Hematopoietic multipotent progenitor cell treated with erythropoietin and hydrocortisone succinate and interleukin-3 and kit ligand, for 4 days (in vitro differentiated cells): ENCODE data around the gene DUSP28.
A peak's percentile ranks its signal among the peaks of the same experiment; 100 is the strongest.

ENCODE experiments used
- DNase-seq: peaks from one replicate; pipeline ENCODE4 v3.0.0-alpha.2; 2015

The DUSP28 gene

DNA sequence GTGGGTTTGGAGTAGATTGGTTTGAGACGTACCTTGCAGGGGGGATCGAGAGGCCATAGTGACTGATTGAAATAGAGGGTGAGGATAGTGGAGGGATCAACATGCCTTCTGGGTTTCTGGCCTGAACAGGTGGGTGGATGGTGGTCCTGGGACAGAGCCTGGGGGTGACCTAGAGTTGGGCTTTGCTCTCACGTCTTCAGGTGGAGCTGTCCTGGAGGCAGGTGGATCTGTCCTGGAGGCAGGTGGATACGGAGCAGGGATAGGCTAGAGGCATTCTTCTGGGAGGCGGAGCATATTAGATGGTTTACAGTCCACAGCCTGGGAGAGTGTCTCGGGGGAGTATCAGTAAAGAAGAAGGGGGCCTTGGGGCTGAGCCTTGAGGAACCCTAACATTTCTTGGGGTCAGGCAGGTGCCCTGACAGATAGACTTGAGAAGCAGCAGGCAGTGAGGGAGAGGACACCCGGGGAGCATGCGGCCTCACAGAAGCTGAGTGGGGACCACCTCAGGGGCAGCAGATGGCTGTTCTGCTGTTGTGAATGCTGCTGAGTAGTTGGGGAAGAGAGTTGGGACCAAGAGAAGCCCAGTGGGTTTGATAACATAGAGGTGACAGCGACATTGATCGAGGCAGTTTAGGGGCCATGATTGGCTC is 28.0 kb downstream of the DUSP28 start:
- no peak for DNase-seq

DNA sequence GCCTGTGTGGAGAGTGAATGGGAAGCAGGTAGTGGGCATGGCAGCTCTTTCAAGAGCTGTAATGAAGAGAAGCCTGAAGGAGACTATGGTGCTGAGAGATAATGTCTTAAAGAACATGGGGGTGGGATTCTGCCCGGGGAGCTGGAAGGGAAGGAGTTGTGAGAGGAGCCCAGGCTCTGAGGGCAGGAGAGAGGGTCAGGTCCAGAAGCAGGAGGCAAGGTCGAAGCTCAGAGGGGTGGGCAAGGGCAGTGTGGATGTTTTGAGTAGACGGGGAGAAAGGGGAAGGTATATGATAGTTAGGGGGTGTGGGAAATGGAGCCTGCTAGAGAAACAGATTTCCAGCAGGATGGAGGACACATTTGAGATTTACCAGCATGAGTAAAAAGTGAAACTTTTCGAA is 28.5 kb downstream of the DUSP28 start:
- no peak for DNase-seq

DNA sequence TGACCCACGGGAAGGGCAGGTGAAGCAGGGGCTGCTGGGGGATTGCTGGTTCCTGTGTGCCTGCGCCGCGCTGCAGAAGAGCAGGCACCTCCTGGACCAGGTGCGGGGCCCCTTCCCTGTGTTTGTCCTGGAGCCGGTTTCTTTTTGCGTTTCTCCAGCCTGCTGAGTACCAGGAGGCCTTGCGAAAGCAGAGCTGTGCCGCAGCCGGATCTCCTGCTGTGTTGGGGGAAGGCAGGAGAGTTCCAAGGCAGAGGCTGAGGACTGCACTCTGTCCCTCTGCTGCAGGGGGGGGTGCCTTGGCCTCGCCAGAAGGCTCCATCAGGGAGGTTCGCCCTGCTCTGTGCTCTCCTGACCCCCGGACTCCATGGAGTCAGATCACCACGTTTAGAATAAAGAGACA is 29.2 kb downstream of the DUSP28 start:
- no peak for DNase-seq

DNA sequence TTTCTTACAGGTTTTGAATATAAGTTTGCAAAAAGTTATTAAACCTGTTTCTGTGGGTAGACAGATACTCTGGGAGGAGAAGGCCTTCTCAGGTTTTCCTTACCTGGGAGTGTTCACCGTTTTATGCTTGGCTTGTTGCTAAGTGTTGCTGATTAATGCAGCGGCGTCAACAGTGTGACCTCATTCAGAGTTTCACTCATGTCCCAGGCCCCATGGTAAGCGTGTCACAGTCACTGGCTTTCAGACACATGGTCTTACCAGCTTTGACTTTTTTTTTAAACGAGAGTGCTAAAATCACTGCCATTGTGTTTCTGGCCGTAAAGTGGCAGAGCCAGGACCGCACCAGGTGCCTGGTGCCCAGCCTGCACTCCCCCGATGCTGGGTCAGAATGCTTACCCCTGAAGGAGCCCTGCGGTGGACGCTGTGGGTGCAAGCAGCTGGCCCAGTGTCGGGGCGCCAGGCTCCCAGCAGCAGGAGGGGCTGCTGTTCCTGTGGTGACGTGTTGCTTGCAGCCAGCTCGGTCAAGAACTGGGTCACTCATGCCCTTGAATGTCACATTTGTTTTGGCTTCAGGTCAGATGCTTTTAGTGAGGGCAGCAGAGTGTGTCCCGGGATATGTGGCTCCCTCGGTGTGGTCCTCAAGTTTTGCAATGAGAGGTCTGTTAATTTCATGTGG is 29.8 kb downstream of the DUSP28 start:
- DNase-seq: no peak

DNA sequence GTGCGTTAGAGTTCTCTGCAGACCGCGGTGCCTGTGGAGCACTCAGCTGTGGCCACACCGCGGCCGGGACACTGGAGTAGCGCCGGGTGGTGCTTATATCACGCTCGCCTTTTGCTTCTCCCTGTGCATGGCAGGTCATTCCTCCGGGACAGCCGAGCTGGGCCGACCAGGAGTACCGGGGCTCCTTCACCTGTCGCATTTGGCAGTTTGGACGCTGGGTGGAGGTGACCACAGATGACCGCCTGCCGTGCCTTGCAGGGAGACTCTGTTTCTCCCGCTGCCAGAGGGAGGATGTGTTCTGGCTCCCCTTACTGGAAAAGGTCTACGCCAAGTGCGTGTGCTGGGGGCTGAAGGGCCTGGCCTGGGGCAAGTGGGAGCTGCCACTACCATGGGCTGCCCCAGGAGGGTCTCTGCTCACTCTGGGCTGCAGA is 30.5 kb downstream of the DUSP28 start:
- DNase-seq: no peak

DNA sequence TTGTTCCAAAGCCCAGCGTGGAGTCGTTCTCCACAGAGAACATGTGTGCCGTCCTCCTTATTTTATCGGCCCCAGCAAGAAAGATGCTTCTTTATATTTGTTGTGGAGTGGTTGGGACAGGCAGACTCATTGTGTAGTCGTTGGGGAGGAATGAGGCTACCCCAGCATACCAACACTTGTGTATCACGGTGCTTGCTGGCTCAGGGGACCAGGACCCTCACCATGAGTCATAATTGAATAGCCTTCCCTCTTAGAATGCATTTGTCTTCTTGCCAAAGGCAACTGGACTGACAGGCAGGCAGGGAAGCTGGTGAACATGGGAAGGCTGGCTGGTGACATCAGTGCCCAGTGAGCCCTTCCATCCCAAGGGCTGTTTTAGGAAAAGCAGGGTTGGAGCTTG is 31.1 kb downstream of the DUSP28 start:
- no peak for DNase-seq

DNA sequence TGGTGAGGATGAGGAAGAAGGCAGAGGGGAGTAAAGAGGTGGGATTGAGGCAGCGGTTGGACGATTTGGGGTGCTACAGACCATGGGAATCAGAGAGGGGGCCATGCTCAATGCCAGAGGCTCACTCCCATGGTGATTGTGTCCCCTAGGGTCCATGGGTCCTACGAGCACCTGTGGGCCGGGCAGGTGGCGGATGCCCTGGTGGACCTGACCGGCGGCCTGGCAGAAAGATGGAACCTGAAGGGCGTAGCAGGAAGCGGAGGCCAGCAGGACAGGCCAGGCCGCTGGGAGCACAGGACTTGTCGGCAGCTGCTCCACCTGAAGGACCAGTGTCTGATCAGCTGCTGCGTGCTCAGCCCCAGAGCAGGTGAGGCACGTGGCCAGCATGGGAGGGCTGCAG is 31.6 kb downstream of the DUSP28 start:
- DNase-seq: no peak

DNA sequence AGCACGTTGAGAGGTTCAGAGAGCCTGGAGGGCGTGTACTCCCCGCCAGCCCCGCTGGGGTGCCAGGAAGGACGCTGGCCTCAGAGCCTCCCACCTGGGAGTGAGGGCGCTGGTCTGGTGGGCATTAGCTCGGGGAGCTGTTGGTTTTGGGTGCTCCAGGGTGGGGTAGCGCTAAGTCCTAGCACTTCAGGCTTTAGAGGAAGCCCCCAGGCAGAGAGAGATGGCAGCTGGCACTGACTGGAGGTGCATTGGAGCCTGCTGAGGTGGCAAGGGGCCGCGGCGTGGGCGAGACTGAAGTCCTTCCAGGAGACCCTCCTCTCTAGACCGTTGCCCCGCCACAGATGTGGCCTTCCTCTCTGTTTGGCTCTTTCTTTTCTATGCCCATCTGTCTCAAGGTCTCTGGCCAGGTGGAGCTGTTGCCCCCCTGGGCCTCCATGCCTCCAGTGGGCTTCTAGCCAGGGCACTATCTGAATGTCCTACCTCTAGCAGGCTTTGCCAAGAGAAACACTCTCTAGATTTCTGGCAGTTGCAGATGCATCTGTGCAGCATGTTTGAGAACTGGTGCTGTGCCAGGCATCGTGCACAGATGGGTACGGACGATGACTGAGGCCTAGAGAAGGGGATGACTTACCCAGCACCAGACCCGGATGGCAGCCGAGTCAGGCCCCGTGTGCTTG is 33.0 kb downstream of the DUSP28 start:
- DNase-seq: no peak

DNA sequence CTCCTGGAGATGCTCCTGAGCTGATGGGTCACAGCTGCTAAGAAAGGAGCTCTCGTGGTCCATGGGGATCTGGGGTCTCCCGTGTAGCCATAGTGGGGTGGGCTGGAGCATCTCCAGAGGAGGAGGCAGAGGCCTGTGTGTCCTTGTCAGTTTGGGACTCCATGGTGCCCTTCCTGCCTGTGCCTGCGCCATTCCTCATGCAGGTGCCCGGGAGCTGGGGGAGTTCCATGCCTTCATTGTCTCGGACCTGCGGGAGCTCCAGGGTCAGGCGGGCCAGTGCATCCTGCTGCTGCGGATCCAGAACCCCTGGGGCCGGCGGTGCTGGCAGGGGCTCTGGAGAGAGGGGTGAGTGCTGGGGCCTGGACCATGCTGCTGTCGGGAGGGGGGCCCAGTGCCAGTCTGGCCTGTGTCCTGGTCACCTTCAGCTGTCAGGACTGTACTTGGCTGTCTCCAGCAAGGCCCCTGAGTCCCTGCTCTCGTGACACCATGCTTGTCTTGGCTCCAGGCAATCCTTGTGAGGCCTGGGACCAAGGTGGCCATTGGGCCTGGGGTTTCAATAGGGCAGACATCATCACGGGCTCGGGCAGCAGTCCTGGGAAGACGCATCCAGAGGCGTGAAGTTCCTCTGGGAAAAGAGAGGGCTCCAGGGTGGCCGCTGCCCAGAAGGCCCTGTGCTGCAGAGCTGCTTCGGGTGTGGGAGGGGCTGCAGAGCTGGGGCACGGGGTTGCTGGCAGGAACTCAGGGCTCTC is 33.7 kb downstream of the DUSP28 start:
- no peak for DNase-seq

DNA sequence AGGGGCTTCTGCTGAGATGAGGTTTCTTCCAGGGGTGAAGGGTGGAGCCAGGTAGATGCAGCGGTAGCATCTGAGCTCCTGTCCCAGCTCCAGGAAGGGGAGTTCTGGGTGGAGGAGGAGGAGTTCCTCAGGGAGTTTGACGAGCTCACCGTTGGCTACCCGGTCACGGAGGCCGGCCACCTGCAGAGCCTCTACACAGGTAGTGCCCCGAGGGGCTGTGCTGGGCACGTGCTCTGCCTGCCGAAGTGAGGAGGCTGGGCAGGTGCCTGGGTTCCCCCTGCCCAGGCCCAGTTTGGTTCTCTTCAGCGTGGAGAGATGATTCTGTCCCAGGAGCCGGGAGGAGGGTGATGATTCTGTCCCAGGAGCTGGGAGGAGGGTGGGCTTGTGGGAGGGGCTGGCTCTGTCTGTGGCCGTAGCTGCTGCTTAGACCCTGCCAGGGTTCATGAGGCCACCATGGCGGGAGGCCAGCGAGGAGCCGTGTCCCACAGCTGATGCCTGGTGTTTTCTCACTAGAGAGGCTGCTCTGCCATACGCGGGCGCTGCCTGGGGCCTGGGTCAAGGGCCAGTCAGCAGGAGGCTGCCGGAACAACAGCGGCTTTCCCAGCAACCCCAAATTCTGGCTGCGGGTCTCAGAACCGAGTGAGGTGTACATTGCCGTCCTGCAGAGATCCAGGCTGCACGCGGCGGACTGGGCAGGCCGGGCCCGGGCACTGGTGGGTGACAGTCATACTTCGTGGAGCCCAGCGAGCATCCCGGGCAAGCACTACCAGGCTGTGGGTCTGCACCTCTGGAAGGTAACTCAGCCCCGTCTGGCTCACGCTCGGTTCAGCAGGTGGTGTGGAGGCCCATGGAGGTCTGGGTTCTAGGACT is 34.6 kb downstream of the DUSP28 start:
- DNase-seq: no peak

DNA sequence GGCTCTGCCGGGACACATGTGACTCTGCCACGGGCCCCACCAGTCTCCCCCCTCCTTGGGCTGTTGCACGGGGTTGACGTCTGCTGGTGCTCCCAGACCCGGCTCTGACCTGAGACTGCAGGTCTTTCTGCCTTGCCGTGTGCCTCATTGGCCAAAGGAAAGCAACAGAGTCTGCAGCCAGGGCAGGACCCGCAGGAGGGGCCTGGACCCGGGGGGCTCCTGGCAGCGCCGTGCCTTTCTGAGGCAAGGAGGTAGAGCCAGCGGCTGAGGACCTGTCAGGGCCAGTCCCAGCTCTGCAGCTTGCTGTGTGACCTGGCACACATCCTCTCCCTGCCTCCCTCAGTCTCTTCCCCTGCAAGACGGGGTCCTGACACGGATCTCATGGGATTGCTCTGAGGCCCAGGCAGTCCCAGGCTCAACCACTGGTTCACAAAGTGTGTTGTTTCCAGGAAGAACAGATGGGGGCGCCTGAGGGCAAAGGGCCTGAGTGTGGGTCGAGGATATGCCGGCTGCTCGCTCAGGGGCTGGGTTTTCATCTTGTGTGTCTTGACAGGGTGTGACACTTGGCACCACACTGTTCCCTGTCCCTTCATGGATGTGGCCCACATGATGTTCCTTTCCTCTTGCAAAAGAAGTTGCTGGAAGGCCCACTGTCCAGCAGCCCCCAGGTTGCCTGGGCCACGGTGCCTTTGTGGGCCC is 35.4 kb downstream of the DUSP28 start:
- DNase-seq: peak; percentile 80

DNA sequence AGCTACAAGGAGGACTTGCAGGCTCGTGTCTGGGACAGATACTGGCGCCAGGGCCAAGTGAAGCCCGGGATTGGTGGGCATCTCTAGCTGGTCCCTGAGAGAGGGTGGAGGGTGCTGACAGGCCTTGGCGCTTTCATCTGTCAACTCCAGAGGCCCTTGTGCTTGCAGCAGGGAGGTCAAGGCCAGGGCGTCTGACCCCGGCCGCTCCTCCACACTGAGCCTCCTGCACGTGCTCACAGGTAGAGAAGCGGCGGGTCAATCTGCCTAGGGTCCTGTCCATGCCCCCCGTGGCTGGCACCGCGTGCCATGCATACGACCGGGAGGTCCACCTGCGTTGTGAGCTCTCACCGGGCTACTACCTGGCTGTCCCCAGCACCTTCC is 35.9 kb downstream of the DUSP28 start:
- no peak for DNase-seq

DNA sequence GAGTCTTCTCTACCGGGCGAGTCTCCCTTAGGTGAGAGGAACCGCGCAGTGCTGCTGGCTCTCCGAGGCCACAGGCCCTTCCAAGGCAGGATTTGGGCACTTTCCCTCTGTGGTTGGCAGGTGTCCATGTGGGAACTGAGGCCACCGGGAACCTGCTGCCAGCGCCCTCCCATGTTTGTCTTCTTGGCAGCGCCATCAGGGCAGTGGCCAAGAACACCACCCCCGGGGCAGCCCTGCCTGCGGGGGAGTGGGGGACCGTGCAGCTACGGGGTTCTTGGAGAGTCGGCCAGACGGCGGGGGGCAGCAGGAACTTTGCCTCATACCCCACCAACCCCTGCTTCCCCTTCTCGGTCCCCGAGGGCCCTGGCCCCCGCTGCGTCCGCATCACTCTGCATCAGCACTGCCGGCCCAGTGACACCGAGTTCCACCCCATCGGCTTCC is 36.4 kb downstream of the DUSP28 start:
- DNase-seq: no peak

DNA sequence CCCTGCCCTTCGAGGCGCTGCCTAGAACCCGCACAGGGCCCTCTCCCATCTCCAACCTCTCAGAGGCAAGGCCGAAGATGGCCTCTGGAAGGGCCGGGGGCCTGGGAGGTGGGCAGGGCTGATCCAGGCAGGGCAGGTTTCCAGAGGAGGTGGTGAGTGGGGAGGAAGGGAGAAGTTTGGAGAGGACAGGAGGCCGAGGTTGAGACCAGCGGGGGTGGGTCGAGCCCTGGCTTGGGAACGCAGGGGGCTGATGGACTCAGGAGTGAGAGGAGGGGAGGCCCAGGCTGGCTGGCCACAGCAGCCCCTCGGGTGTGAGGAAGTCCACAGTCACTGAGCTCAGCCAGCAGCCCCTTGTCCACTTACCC is 36.9 kb downstream of the DUSP28 start:
- no peak for DNase-seq

DNA sequence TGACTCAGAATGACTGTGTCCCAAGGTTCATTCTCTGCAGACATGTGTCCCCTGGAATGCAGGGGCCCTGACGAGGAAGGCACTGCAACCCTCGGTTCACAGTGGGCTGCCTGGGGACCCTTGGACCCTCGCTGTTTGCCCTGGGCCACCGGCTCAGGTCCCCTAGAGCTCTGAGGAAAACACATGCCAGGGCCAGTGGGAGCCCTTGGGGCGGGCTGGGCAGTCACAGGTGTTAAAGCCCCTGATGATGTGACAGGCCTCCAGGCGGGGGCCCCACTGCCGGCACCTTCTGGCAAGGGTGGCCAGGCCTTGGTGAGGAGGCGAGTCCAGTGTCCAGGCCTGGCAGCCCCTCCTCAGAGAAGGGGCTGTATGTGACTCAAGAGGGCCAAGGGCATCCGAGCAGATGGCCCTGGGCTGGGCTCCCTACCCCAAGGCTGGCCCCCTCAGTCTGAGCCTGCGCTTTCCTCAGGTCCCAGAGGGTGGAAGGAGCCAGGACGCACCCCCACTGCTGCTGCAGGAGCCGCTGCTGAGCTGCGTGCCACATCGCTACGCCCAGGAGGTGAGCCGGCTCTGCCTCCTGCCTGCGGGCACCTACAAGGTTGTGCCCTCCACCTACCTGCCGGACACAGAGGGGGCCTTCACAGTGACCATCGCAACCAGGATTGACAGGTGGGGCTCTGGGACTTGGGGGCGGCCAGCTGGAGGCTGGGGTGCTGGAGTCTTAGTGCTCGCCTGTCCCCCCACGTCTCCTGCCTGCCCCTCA is 37.4 kb downstream of the DUSP28 start:
- DNase-seq: no peak

DNA sequence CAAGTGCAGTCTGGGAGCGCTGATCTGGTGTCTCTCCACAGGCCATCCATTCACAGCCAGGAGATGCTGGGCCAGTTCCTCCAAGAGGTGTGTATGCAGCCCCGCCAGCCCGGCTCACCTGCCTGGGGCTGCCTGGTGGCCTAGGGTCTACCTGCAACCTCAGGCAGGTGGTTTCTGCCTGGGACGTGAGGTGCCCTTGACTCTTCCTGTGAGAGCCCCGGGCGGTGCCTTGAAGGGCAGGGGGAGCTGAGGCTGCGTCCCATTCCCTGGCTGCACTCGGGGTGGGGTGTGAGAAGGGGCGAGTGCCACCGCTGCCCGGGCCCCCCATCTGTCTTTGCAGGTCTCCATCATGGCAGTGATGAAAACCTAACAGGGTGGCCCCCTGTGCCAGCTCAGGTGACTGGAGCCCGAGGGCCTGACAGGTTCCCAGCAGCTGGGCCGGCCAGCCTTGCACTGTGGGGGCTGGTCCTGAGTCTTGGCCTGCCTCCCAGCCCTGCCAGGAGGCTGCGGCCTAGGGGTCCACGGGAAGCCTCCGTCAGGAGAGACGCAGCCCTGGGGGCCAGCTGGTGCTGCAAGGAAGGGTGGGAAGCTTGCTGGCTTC is 38.3 kb downstream of the DUSP28 start:
- DNase-seq: no peak

DNA sequence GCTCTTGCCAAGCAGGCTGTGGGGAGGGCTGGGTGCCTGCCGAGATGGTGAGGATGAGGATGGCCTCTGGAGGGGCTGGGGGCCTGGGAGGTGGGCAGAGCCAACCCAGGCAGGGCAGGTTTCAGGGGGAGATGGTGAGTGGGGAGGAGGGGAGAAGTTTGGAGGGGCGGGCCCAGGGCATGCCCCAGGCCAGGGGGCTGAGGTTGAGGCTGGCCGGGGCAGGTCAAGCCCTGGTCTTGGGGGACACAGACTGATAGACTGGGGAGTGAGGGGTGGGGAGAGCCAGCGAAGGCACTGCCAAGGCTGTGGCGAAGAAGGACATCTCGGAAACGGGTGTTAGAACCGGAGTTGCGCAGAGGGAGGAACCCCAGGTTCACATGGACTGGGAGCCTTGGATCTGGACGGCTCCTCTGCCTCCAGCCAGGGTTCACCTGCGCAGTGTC is 39.0 kb downstream of the DUSP28 start:
- DNase-seq: no peak

DNA sequence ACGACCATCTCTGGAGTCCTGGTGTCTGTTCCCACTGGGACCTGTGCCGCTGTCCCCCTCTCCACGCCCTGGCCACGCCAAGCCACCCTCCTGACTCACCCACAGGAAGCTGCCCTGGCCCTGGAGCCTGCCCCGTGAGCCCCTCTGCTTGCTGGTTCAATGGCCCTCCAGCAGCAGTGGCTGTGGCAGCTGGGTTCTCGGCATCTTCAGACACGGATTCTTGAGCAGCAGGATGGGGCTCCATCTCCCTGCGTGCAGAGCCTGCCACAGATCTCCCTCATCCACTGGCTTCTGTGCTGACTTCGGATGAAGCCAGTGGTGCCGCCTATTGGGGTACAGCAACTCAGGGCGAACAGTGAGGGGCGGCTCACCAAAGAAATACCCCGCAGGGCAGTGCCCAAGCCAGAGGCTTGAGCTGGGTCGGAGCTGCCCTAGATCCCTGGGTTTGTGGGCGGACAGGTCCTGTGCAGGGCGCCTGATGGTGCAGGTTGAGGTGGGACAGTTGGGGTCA is 40.3 kb downstream of the DUSP28 start:
- no peak for DNase-seq

DNA sequence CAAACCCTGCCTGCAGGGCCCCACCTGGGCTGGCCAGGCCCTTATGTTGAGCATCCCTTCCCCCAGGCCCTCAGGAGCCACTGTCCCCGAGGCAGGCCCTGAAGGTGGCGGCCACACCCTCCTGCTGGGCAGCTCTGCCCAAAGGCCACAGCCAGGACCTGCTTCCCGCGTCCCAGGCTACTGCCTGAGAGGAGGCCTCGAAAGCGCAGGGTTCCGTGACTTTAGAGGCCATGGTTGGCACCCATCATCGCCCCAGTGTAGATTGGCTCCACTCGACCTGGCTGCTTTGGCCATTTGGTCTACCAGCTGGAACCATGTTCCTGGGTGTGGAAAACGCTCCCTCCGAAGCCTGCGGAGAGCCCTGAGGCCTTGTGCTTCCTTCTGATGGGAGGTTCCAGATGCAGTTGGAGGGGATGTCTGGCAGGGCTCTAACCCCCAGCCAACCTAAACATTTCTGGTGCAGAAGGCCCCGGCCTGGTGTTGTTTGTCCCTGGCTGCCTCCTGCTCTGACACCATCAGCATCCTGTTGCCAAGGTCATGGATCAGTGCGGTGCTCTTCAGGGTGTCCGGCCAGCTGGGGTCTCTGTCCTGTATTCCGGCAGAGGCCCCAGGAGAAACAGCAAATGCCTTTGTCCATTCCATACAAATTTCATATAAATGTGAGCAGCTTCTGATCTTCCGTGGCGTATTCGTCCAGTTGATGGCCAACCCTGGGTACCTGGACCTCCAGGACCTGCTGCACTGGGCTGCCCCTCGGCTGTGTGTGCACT is 41.1 kb downstream of the DUSP28 start:
- DNase-seq: no peak

DNA sequence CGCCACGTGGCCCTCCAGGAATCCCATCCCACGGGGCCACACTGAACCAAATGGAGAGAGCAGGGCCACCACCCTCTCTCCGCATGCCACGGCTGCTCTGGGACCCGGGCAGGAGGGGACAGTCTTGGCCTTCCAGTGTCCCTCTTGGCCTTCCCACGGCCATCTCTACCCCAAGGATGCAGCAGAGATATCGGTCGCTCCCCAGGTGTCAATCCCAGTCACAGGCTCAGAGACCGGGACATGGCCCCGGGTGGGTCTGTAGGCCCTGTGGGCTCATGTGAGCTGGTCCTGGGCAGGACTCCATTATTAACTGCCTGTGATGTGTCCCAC is 41.6 kb downstream of the DUSP28 start:
- DNase-seq: no peak
